GF-D8 (cell line): ENCODE measurements around the gene EDAR.

ENCODE experiments used
- DNase-seq: peaks from one replicate; lab custom pipeline; 2025; lab: John Stamatoyannopoulos, UW

The EDAR gene

GRCh38 chr2:109001201-109001600, 12.2 kb upstream of the EDAR start:
- DNase-seq, result no peak

GRCh38 chr2:109000738-109001137, 11.7 kb upstream of the EDAR start:
- DNase-seq, result no peak

GRCh38 chr2:108998911-108999310, 9.9 kb upstream of the EDAR start:
- no peak for DNase-seq

- DNase-seq, result no peak
Measured at GRCh38 chr2:108994178-108994577, 5.2 kb upstream of the EDAR start.

GRCh38 chr2:108993095-108993937, 4.3 kb upstream of the EDAR start:
- no peak for DNase-seq

GRCh38 chr2:108988076-108988795, 784 bp downstream of the EDAR start:
- DNase-seq, result no peak

GRCh38 chr2:108986916-108987510, 2.0 kb downstream of the EDAR start:
- no peak for DNase-seq

- no peak for DNase-seq
Measured at GRCh38 chr2:108983610-108984009, 5.4 kb downstream of the EDAR start.

GRCh38 chr2:108983061-108983460, 6.0 kb downstream of the EDAR start:
- DNase-seq, result no peak

GRCh38 chr2:108982259-108982679, 6.8 kb downstream of the EDAR start:
- no peak for DNase-seq

- no peak for DNase-seq
Measured at GRCh38 chr2:108981846-108982245, 7.2 kb downstream of the EDAR start.

- no peak for DNase-seq
Measured at GRCh38 chr2:108980076-108980475, 8.9 kb downstream of the EDAR start.

GRCh38 chr2:108979461-108979860, 9.6 kb downstream of the EDAR start:
- no peak for DNase-seq

- no peak for DNase-seq
Measured at GRCh38 chr2:108978709-108979111, 10.3 kb downstream of the EDAR start.

GRCh38 chr2:108975613-108976435, 13.2 kb downstream of the EDAR start:
- DNase-seq, result no peak

GRCh38 chr2:108974674-108975073, 14.3 kb downstream of the EDAR start:
- DNase-seq, result no peak

GRCh38 chr2:108972663-108973062, 16.4 kb downstream of the EDAR start:
- no peak for DNase-seq

- no peak for DNase-seq
Measured at GRCh38 chr2:108971661-108972566, 17.1 kb downstream of the EDAR start.

GRCh38 chr2:108970369-108970768, 18.7 kb downstream of the EDAR start:
- DNase-seq, result no peak

- DNase-seq, result no peak
Measured at GRCh38 chr2:108969856-108970255, 19.2 kb downstream of the EDAR start.

GRCh38 chr2:108968619-108969018, 20.4 kb downstream of the EDAR start:
- no peak for DNase-seq
